Neural cell (in vitro differentiated cells): ENCODE data around the gene PRTN3. TPM values are rescaled to one million over a fixed set of nuclear protein-coding genes. Genes with fewer than 3 reads are reported as not detected.

ENCODE experiments used
- H2AFZ ChIP-seq: fragments of 200-600, 300-800 bp; sonication (generic), shearing (Covaris generic); 2 replicates; pipeline ENCODE4 v1.6.0; 2014; ENCODE audit warnings: low read depth, mild to moderate bottlenecking, antibody characterized with exemption, low read length, moderate library complexity
- H3F3A ChIP-seq: fragments of 200-600 bp; shearing (Covaris generic); 2 replicates; pipeline ENCODE4 v1.6.1; 2016; ENCODE audit warnings: mild to moderate bottlenecking, moderate library complexity, mixed read lengths, antibody characterized with exemption, low read length; ENCODE audit not compliant: insufficient read depth, poor library complexity, severe bottlenecking
- H3K27ac ChIP-seq: fragments of 200-600, 300-800 bp; sonication (generic), shearing (Covaris generic); 2 replicates; pipeline ENCODE4 v1.5.1; 2014; ENCODE audit warnings: mild to moderate bottlenecking, low read length, moderate library complexity
- H3K27me3 ChIP-seq: fragments of 300-800, 200-600 bp; sonication (generic), shearing (Covaris generic); 2 replicates; pipeline ENCODE4 v1.6.0; 2014; ENCODE audit warnings: mild to moderate bottlenecking, low read depth, low read length, moderate library complexity; ENCODE audit not compliant: insufficient read depth
- H3K36me3 ChIP-seq: fragments of 300-800, 200-600 bp; sonication (generic), shearing (Covaris generic); 2 replicates; pipeline ENCODE4 v1.5.1; 2014; ENCODE audit warnings: mild to moderate bottlenecking, antibody characterized with exemption, low read length, moderate library complexity; ENCODE audit not compliant: insufficient read depth
- H3K4me2 ChIP-seq: fragments of 300-800, 200-600 bp; sonication (generic), shearing (Covaris generic); 2 replicates; pipeline ENCODE4 v1.6.0; 2014; ENCODE audit warnings: mild to moderate bottlenecking, low read length
- H3K4me3 ChIP-seq: fragments of 300-800, 200-600 bp; sonication (generic), shearing (Covaris generic); 2 replicates; pipeline ENCODE4 v1.5.1; 2014; ENCODE audit warnings: mild to moderate bottlenecking, low read length, moderate library complexity
- H3K79me2 ChIP-seq: fragments of 200-600 bp; shearing (Covaris generic); replicated peaks from 2 replicates; pipeline ENCODE4 v1.6.0; 2014; ENCODE audit warnings: mild to moderate bottlenecking, low read length, moderate library complexity; ENCODE audit not compliant: insufficient read depth
- H3K9ac ChIP-seq: fragments of 300-800, 200-600 bp; sonication (generic), shearing (Covaris generic); 2 replicates; pipeline ENCODE4 v1.6.1; 2016; ENCODE audit warnings: mild to moderate bottlenecking, low read length, mixed read lengths
- H3K9me2 ChIP-seq: fragments of 200-600 bp; shearing (Covaris generic); 2 replicates; pipeline ENCODE4 v1.6.1; 2016; ENCODE audit warnings: mild to moderate bottlenecking, low read length, mixed read lengths; ENCODE audit not compliant: insufficient read depth
- H3K9me3 ChIP-seq: fragments of 200-600, 300-800 bp; sonication (generic), shearing (Covaris generic); 2 replicates; pipeline ENCODE4 v1.6.1; 2016; ENCODE audit warnings: mild to moderate bottlenecking, mixed run types, low read length, moderate library complexity, mixed read lengths
- H4K20me1 ChIP-seq: fragments of 200-600 bp; shearing (Covaris generic); 2 replicates; pipeline ENCODE4 v1.6.1; 2016; ENCODE audit warnings: mild to moderate bottlenecking, mixed run types; ENCODE audit not compliant: insufficient read depth
- CTCF ChIP-seq: fragments of 450-650 bp; IDR thresholded peaks from 2 replicates; pipeline ENCODE4 v1.5.1; 2014; ENCODE audit warnings: antibody characterized with exemption, mild to moderate bottlenecking, moderate library complexity; ENCODE audit not compliant: poor library complexity, severe bottlenecking
- EP300 ChIP-seq: fragments of 450-650 bp; conservative IDR thresholded peaks from 2 replicates; pipeline ENCODE4 v1.6.1; 2014; ENCODE audit warnings: antibody characterized with exemption, mild to moderate bottlenecking, moderate library complexity; ENCODE audit not compliant: poor library complexity, severe bottlenecking
- EZH2 ChIP-seq: fragments of 200-600, 300-800 bp; shearing (Covaris generic), sonication (generic); IDR thresholded peaks from 2 replicates; pipeline ENCODE4 v1.6.1; 2014; ENCODE audit warnings: antibody characterized with exemption, low read length, borderline replicate concordance, mild to moderate bottlenecking; ENCODE audit not compliant: insufficient read depth, poor library complexity, severe bottlenecking
- MXI1 ChIP-seq: fragments of 450-650 bp; conservative IDR thresholded peaks from 2 replicates; pipeline ENCODE4 v1.6.1; 2014; ENCODE audit warnings: antibody characterized with exemption, mild to moderate bottlenecking; ENCODE audit not compliant: poor library complexity, severe bottlenecking
- POLR2AphosphoS5 ChIP-seq: IDR thresholded peaks from 2 replicates; pipeline ENCODE4 v1.6.1; 2012
- RAD21 ChIP-seq: fragments of 450-650 bp; conservative IDR thresholded peaks from 2 replicates; pipeline ENCODE4 v1.6.1; 2014; ENCODE audit warnings: antibody characterized with exemption, mild to moderate bottlenecking, moderate library complexity
- REST ChIP-seq: IDR thresholded peaks from 2 replicates; pipeline ENCODE4 v1.6.1; 2012; ENCODE audit warnings: borderline replicate concordance
- SMC3 ChIP-seq: fragments of 450-650 bp; conservative IDR thresholded peaks from 2 replicates; pipeline ENCODE4 v1.6.1; 2014; ENCODE audit warnings: antibody characterized with exemption, mild to moderate bottlenecking, moderate library complexity; ENCODE audit not compliant: poor library complexity
- TAF1 ChIP-seq: IDR thresholded peaks from 2 replicates; pipeline ENCODE4 v1.6.1; 2012; ENCODE audit warnings: low read depth
- polyA plus RNA-seq: library from polyadenylated mRNA; depleted of rRNA; stranded (reverse); fragments of >200 nt; gene quantifications from 2 replicates; pipeline ENCODE4 v1.2.3, GENCODE V29; 2014

Gene PRTN3
- polyA plus RNA-seq, 1 donor from 2014 or later: not detected

- no peak within 1 kb of the TSS for H3K27ac ChIP-seq
- H3K9me2 ChIP-seq: no peaks in the 10 kb centered on the region
- peaks cover 1% of the 10 kb centered on the region for H3K79me2 ChIP-seq
- no peaks in the 10 kb centered on the region for H3K27me3 ChIP-seq
- no peaks in the 10 kb centered on the region for H3F3A ChIP-seq
- H3K36me3 ChIP-seq: no peaks in the 10 kb centered on the region
- H3K9ac ChIP-seq: no peak within 1 kb of the TSS
- H4K20me1 ChIP-seq: no peaks in the 10 kb centered on the region
- no peak within 1 kb of the TSS for H3K4me2 ChIP-seq
- no peaks in the 10 kb centered on the region for H3K9me3 ChIP-seq
- no peak within 1 kb of the TSS for H3K4me3 ChIP-seq
- TF ChIP-seq EP300 (no peak), CTCF (no peak), POLR2AphosphoS5 (no peak), MXI1 (no peak), TAF1 (no peak)
- H2AFZ ChIP-seq: no peak within 1 kb of the TSS
Observed at GRCh38 chr19:827710-828321, 13.0 kb upstream of the PRTN3 start, which contains the start of gene AZU1. Gene AZU1, plus strand, starts transcription at chr19:827837. Its CDS starts 10 bp downstream, at chr19:827847.

- Histone ChIP-seq H3K27me3 (no peaks in the 10 kb centered on the region), H3K9me2 (no peaks in the 10 kb centered on the region), H3K4me3 (no peak overlapping the region), H3K9ac (no peak overlapping the region), H4K20me1 (no peaks in the 10 kb centered on the region), H3K9me3 (no peaks in the 10 kb centered on the region), H3F3A (no peaks in the 10 kb centered on the region), H3K79me2 (no peaks in the 10 kb centered on the region), H3K36me3 (no peaks in the 10 kb centered on the region), H2AFZ (no peak overlapping the region), H3K4me2 (no peak overlapping the region), H3K27ac (no peak overlapping the region)
- TF ChIP-seq EZH2 (no peak), REST (no peak), SMC3 (no peak), POLR2AphosphoS5 (no peak), RAD21 (no peak), MXI1 (no peak), TAF1 (no peak), CTCF (no peak), EP300 (no peak)
Observed at GRCh38 chr19:829129-829758, 11.6 kb upstream of the PRTN3 start.
